ENCODE data around the gene MRRF.

DNA sequence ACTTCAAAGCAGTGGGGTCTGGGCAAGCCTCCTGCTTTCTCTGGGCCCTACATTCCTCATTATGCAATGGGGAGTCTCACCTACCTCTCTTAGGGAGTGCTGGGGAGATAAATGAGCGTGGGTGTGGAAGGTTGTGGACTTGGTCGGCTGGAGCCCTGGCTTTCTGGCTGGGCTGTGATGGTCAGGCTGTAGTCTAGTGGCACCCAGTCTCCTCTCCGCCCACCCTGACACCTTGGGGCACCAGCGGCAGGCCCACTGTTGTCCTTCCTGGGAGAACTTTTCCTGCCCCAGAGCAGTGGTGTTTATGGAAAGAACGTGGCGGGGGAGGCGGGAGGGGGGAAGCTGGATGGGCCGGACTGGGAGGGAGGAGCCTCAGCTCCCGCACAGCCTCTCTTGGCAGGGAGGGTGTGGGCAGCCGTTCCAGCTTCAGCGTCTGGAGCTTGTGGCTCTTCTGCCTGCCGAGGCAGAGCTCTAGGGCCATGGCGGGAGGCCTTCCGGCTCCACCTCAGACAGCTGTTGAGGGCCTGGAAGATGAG, 110.3 kb downstream of the MRRF start:
- TF ChIP-seq CTCF (conservative IDR thresholded peaks at IDR 0.05; ENCODE audit: low read length) (no peak), EZH2phosphoT487 (IDR thresholded peaks at IDR 0.05; ENCODE audit: borderline replicate concordance) (no peak)
